SK-N-SH treated with all-trans-retinoic acid at 6 μM for 48 hours (cell line): ENCODE results near the gene TFDP1.

Experiments used
- ATAC-seq: fragments of 200-7000 bp; cut with Tn5 transposase; 3 replicates; pipeline ENCODE4 v1.9.1; 2020; ENCODE audit warnings: mild to moderate bottlenecking, moderate library complexity
- ARNTL ChIP-seq: fragments of 450-650 bp; formaldehyde crosslinking; IDR thresholded peaks from 2 replicates; pipeline ENCODE4 v1.5.0; 2020; ENCODE audit warnings: low read depth, mild to moderate bottlenecking, moderate library complexity, borderline replicate concordance
- BACH2 ChIP-seq: fragments of 250-450 bp; sonication (Bioruptor Pico); IDR thresholded peaks from 2 replicates; pipeline ENCODE4 v1.9.0; 2021; ENCODE audit warnings: mild to moderate bottlenecking, borderline replicate concordance
- CREB5 ChIP-seq: fragments of 250-450 bp; sonication (Bioruptor Pico); IDR thresholded peaks from 2 replicates; pipeline ENCODE4 v1.5.1; 2020; ENCODE audit warnings: low read depth, mild to moderate bottlenecking, moderate library complexity
- CSDC2 ChIP-seq: fragments of 250-450 bp; sonication (Bioruptor Pico); IDR thresholded peaks from 2 replicates; pipeline ENCODE4 v1.5.0; 2020; ENCODE audit warnings: mild to moderate bottlenecking, moderate library complexity
- CSRNP3 ChIP-seq: fragments of 250-450 bp; sonication (Bioruptor Pico); IDR thresholded peaks from 2 replicates; pipeline ENCODE4 v1.5.1; 2021; ENCODE audit warnings: mild to moderate bottlenecking, moderate library complexity
- ESRRG ChIP-seq: fragments of 250-450 bp; sonication (Bioruptor Pico); IDR thresholded peaks from 2 replicates; pipeline ENCODE4 v1.6.1; 2021; ENCODE audit warnings: mild to moderate bottlenecking
- GLIS3 ChIP-seq: fragments of 250-450 bp; sonication (Bioruptor Pico); IDR thresholded peaks from 2 replicates; pipeline ENCODE4 v1.5.0; 2020; ENCODE audit warnings: mild to moderate bottlenecking, moderate library complexity
- ISL1 ChIP-seq: fragments of 250-450 bp; sonication (Bioruptor Pico); IDR thresholded peaks from 2 replicates; pipeline ENCODE4 v2.1.2; 2022; ENCODE audit warnings: mild to moderate bottlenecking, moderate library complexity
- OSR1 ChIP-seq: fragments of 250-450 bp; sonication (Bioruptor Pico); IDR thresholded peaks from 2 replicates; pipeline ENCODE4 v1.8.0; 2022; ENCODE audit warnings: moderate library complexity, mild to moderate bottlenecking, inconsistent platforms
- PATZ1 ChIP-seq: fragments of 250-450 bp; sonication (Bioruptor Pico); IDR thresholded peaks from 2 replicates; pipeline ENCODE4 v1.8.0; 2020; ENCODE audit warnings: mild to moderate bottlenecking, moderate library complexity, borderline replicate concordance
- POU6F1 ChIP-seq: fragments of 250-450 bp; sonication (Bioruptor Pico); IDR thresholded peaks from 2 replicates; pipeline ENCODE4 v1.8.0; 2021; ENCODE audit warnings: low read depth, mild to moderate bottlenecking, moderate library complexity, borderline replicate concordance
- PPARA ChIP-seq: fragments of 250-450 bp; sonication (Bioruptor Pico); IDR thresholded peaks from 2 replicates; pipeline ENCODE4 v1.5.0; 2020; ENCODE audit warnings: mild to moderate bottlenecking, borderline replicate concordance
- RARB ChIP-seq: fragments of 250-450 bp; sonication (Bioruptor Pico); IDR thresholded peaks from 2 replicates; pipeline ENCODE4 v1.8.0; 2021; ENCODE audit warnings: mild to moderate bottlenecking, moderate library complexity
- SNAI2 ChIP-seq: fragments of 250-450 bp; sonication (Bioruptor Pico); IDR thresholded peaks from 2 replicates; pipeline ENCODE4 v1.5.0; 2020; ENCODE audit warnings: mild to moderate bottlenecking, moderate library complexity
- TCF4 ChIP-seq: fragments of 250-450 bp; sonication (Bioruptor Pico); IDR thresholded peaks from 2 replicates; pipeline ENCODE4 v1.8.0; 2021; ENCODE audit warnings: mild to moderate bottlenecking, moderate library complexity, borderline replicate concordance
- TSHZ2 ChIP-seq: fragments of 250-450 bp; sonication (Bioruptor Pico); IDR thresholded peaks from 2 replicates; pipeline ENCODE4 v1.5.0; 2020; ENCODE audit warnings: mild to moderate bottlenecking, moderate library complexity
- ZFP3 ChIP-seq: fragments of 250-450 bp; sonication (Bioruptor Pico); IDR thresholded peaks from 2 replicates; pipeline ENCODE4 v1.5.0; 2020; ENCODE audit warnings: mild to moderate bottlenecking, moderate library complexity
- ZNF70 ChIP-seq: fragments of 450-650 bp; formaldehyde crosslinking; IDR thresholded peaks from 2 replicates; pipeline ENCODE4 v1.5.0; 2020; ENCODE audit warnings: mild to moderate bottlenecking, moderate library complexity
- ZNF8 ChIP-seq: fragments of 450-650 bp; formaldehyde crosslinking; IDR thresholded peaks from 2 replicates; pipeline ENCODE4 v1.5.0; 2020; ENCODE audit warnings: mild to moderate bottlenecking, moderate library complexity

Gene TFDP1

GRCh38 chr13:113641426-113641825 lies 56.9 kb downstream of the TFDP1 start:
- TF ChIP-seq ARNTL (CRISPR knock-in tag) = no peak
- no peak for TF ChIP-seq GLIS3 (CRISPR knock-in tag)
- no peak for TF ChIP-seq CREB5 (CRISPR knock-in tag)
- ATAC-seq = no peak

- TF ChIP-seq OSR1 (no peak), SNAI2 (no peak), ESRRG (CRISPR knock-in tag) (no peak), CSDC2 (no peak), ARNTL (CRISPR knock-in tag) (no peak), ZNF8 (CRISPR knock-in tag) (no peak), POU6F1 (CRISPR knock-in tag) (no peak), TSHZ2 (CRISPR knock-in tag) (no peak), BACH2 (CRISPR knock-in tag) (no peak), PATZ1 (CRISPR knock-in tag) (no peak), PPARA (CRISPR knock-in tag) (no peak), ISL1 (CRISPR knock-in tag) (no peak), RARB (no peak), ZNF70 (CRISPR knock-in tag) (no peak)
- no peak for ATAC-seq
These were observed 58.0 kb downstream of the TFDP1 start for GRCh38 chr13:113642563-113642962.

GRCh38 chr13:113643593-113643992 lies 59.0 kb downstream of the TFDP1 start:
- ATAC-seq = no peak
- TF ChIP-seq TCF4 (no peak), CSRNP3 (CRISPR knock-in tag) (no peak), ZNF8 (CRISPR knock-in tag) (no peak), RARB (no peak), POU6F1 (CRISPR knock-in tag) (no peak), PPARA (CRISPR knock-in tag) (no peak), ZNF70 (CRISPR knock-in tag) (no peak), ISL1 (CRISPR knock-in tag) (no peak), BACH2 (CRISPR knock-in tag) (no peak), TSHZ2 (CRISPR knock-in tag) (no peak), GLIS3 (CRISPR knock-in tag) (no peak), ZFP3 (CRISPR knock-in tag) (no peak), ESRRG (CRISPR knock-in tag) (no peak), SNAI2 (no peak), PATZ1 (CRISPR knock-in tag) (no peak), CREB5 (CRISPR knock-in tag) (no peak)
